Activated T-cell treated with anti-CD3 and anti-CD28 coated beads for 1 hour (primary cell): Measurements from ENCODE around the gene MATCAP1.

Experiments
- DNase-seq: peaks from one replicate; pipeline ENCODE4 v3.0.0-alpha.2; 2020; ENCODE audit warnings: low read depth

The MATCAP1 gene

GRCh38 chr16:67156143-67156844 lies 27.5 kb downstream of the MATCAP1 start:
- no peak for DNase-seq

- peak; percentile 75 for DNase-seq
Observed at GRCh38 chr16:67155295-67156142, 28.2 kb downstream of the MATCAP1 start.

- DNase-seq: no peak
Observed at GRCh38 chr16:67154578-67155294, 29.0 kb downstream of the MATCAP1 start.

- no peak for DNase-seq
Observed at GRCh38 chr16:67151431-67152097, 32.2 kb downstream of the MATCAP1 start.

- no peak for DNase-seq
Observed at GRCh38 chr16:67150833-67151396, 32.8 kb downstream of the MATCAP1 start, which contains the start of gene B3GNT9. B3GNT9 (minus strand) TSS chr16:67150998; CDS start chr16:67150485, 513 bp downstream.

GRCh38 chr16:67150047-67150832 lies 33.5 kb downstream of the MATCAP1 start:
- no peak for DNase-seq

- no peak for DNase-seq
Observed at GRCh38 chr16:67149276-67150046, 34.3 kb downstream of the MATCAP1 start.

- no peak for DNase-seq
Observed at GRCh38 chr16:67148656-67149275, 35.0 kb downstream of the MATCAP1 start.

- DNase-seq: no peak
Observed at GRCh38 chr16:67148221-67148620, 35.5 kb downstream of the MATCAP1 start.

- DNase-seq: no peak
Observed at GRCh38 chr16:67147437-67148140, 36.2 kb downstream of the MATCAP1 start.

- DNase-seq: no peak
Observed at GRCh38 chr16:67146523-67147357, 37.0 kb downstream of the MATCAP1 start.

GRCh38 chr16:67145746-67146145 lies 38.0 kb downstream of the MATCAP1 start:
- DNase-seq: no peak

GRCh38 chr16:67144943-67145342 lies 38.8 kb downstream of the MATCAP1 start:
- no peak for DNase-seq

- DNase-seq: no peak
Observed at GRCh38 chr16:67142342-67142741, 41.4 kb downstream of the MATCAP1 start.

GRCh38 chr16:67141391-67141790 lies 42.4 kb downstream of the MATCAP1 start:
- no peak for DNase-seq

GRCh38 chr16:67137605-67138004 lies 46.2 kb downstream of the MATCAP1 start:
- no peak for DNase-seq

GRCh38 chr16:67129422-67129821 lies 54.3 kb downstream of the MATCAP1 start:
- DNase-seq: no peak

- no peak for DNase-seq
Observed at GRCh38 chr16:67128887-67129286, 54.9 kb downstream of the MATCAP1 start.
